Measurements from ENCODE around the gene OSBPL5. TPM values are rescaled to one million over a fixed set of nuclear protein-coding genes. Genes with fewer than 3 reads are reported as not detected.

Gene OSBPL5
- total RNA-seq, 2 experiments from 2014 or later: 0.63 to 2.7 TPM

- H3K9me3 ChIP-seq (ENCODE audit: low read length): no peaks in the 10 kb centered on the region
- H3K4me3 ChIP-seq (ENCODE audit: low read depth, low read length, poor library complexity, severe bottlenecking): no peak overlapping the region
- H3K27ac ChIP-seq (ENCODE audit: low read depth, low read length, poor library complexity, severe bottlenecking): no peak overlapping the region
- H4K20me1 ChIP-seq (ENCODE audit: insufficient read depth, low read length): no peaks in the 10 kb centered on the region
- intact Hi-C loops (cut with micrococcal nuclease; ENCODE audit: unreplicated experiment): no loop called here
- no peak overlapping the region for H2AFZ ChIP-seq (ENCODE audit: low read length)
- H3K79me2 ChIP-seq (ENCODE audit: insufficient read depth, low read depth, low read length): no peaks in the 10 kb centered on the region
- ChIA-PET POLR2A (interaction anchor here (0.6 kb wide), 1 partner anchor 43 kb away, joined by 5 read pairs; no protein-coding TSS in a partner anchor), CTCF (ENCODE audit: unreplicated experiment) (no interaction called here)
- H3K9me2 ChIP-seq (ENCODE audit: insufficient read depth, low read length): no peaks in the 10 kb centered on the region
- no peak overlapping the region for H3K4me2 ChIP-seq (ENCODE audit: low read length)
- no peak for DNase-seq (ENCODE audit: low spot score)
- no peaks in the 10 kb centered on the region for H3K36me3 ChIP-seq (ENCODE audit: insufficient read depth, low read length)
- TF ChIP-seq CTCF (conservative IDR thresholded peaks at IDR 0.05; ENCODE audit: low read length) (no peak), EZH2phosphoT487 (IDR thresholded peaks at IDR 0.05; ENCODE audit: borderline replicate concordance, low read depth, low read length) (no peak)
- H3K4me1 ChIP-seq (ENCODE audit: insufficient read depth, low read length, poor library complexity, severe bottlenecking): no peaks in the 10 kb centered on the region
- no TSS peak for BruUV-seq (replicated peaks)
Measured at GRCh38 chr11:3192511-3193372, 27.6 kb upstream of the OSBPL5 start.

GRCh38 chr11:3191586-3192324 is 26.6 kb upstream of the OSBPL5 start:
- no peaks in the 10 kb centered on the region for H3K79me2 ChIP-seq (ENCODE audit: insufficient read depth, low read depth, low read length)
- no peaks in the 10 kb centered on the region for H3K36me3 ChIP-seq (ENCODE audit: insufficient read depth, low read length)
- no TSS peak for BruUV-seq (replicated peaks)
- no peak overlapping the region for H3K4me2 ChIP-seq (ENCODE audit: low read length)
- no peak overlapping the region for H2AFZ ChIP-seq (ENCODE audit: low read length)
- no peak overlapping the region for H3K4me3 ChIP-seq (ENCODE audit: low read depth, low read length, poor library complexity, severe bottlenecking)
- TF ChIP-seq CTCF (conservative IDR thresholded peaks at IDR 0.05; ENCODE audit: low read length): no peak
- TF ChIP-seq EZH2phosphoT487 (IDR thresholded peaks at IDR 0.05; ENCODE audit: borderline replicate concordance, low read depth, low read length): no peak
- POLR2A ChIA-PET: no interaction called here
- H3K9me3 ChIP-seq (ENCODE audit: low read length): no peaks in the 10 kb centered on the region
- CTCF ChIA-PET (ENCODE audit: unreplicated experiment): no interaction called here
- intact Hi-C loops (cut with micrococcal nuclease; ENCODE audit: unreplicated experiment): no loop called here
- no peaks in the 10 kb centered on the region for H3K9me2 ChIP-seq (ENCODE audit: insufficient read depth, low read length)
- no peak for DNase-seq (ENCODE audit: low spot score)
- no peaks in the 10 kb centered on the region for H4K20me1 ChIP-seq (ENCODE audit: insufficient read depth, low read length)
- H3K4me1 ChIP-seq (ENCODE audit: insufficient read depth, low read length, poor library complexity, severe bottlenecking): no peaks in the 10 kb centered on the region
- H3K27ac ChIP-seq (ENCODE audit: low read depth, low read length, poor library complexity, severe bottlenecking): no peak overlapping the region

DNA sequence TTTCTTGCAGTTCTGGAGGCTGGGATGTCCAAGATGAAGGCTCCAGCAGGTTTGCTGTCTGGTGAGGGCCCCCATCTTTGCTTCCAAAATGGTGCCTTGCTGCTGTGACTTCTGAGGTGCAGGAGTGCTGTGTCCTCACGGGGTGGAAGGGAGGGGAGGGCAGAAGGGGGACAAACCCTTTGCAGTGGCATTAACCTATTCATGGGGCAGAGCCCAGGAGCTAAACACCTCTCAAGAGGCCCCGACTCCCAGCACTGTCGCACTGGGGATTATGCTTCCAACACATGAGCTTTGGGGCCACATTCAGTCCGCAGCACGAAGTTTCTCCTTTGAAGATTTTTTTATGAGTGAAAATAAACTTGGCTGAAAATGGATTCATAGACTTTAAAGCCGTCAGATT is 25.5 kb upstream of the OSBPL5 start:
- Histone ChIP-seq H2AFZ (ENCODE audit: low read length) (no peak overlapping the region), H3K4me1 (ENCODE audit: insufficient read depth, low read length, poor library complexity, severe bottlenecking) (no peaks in the 10 kb centered on the region), H3K9me2 (ENCODE audit: insufficient read depth, low read length) (no peaks in the 10 kb centered on the region), H3K27ac (ENCODE audit: low read depth, low read length, poor library complexity, severe bottlenecking) (no peak overlapping the region), H3K4me2 (ENCODE audit: low read length) (no peak overlapping the region), H3K79me2 (ENCODE audit: insufficient read depth, low read depth, low read length) (no peaks in the 10 kb centered on the region), H3K4me3 (ENCODE audit: low read depth, low read length, poor library complexity, severe bottlenecking) (no peak overlapping the region), H4K20me1 (ENCODE audit: insufficient read depth, low read length) (no peaks in the 10 kb centered on the region), H3K36me3 (ENCODE audit: insufficient read depth, low read length) (no peaks in the 10 kb centered on the region), H3K9me3 (ENCODE audit: low read length) (no peaks in the 10 kb centered on the region)
- CTCF ChIA-PET (ENCODE audit: unreplicated experiment): no interaction called here
- no TSS peak for BruUV-seq (replicated peaks)
- POLR2A ChIA-PET: no interaction called here
- no peak for TF ChIP-seq CTCF (conservative IDR thresholded peaks at IDR 0.05; ENCODE audit: low read length)
- no peak for TF ChIP-seq EZH2phosphoT487 (IDR thresholded peaks at IDR 0.05; ENCODE audit: borderline replicate concordance, low read depth, low read length)
- intact Hi-C loops (cut with micrococcal nuclease; ENCODE audit: unreplicated experiment): no loop called here
- no peak for DNase-seq (ENCODE audit: low spot score)

Data from OCI-LY7 (cell line).